ENCODE data around the gene RPS6KA3.
"Not testable (repeated sequence)": the region's sequence is repeated elsewhere in the genome, so short reads cannot be mapped to it uniquely, and the experiment has no call there.

Gene RPS6KA3

DNA sequence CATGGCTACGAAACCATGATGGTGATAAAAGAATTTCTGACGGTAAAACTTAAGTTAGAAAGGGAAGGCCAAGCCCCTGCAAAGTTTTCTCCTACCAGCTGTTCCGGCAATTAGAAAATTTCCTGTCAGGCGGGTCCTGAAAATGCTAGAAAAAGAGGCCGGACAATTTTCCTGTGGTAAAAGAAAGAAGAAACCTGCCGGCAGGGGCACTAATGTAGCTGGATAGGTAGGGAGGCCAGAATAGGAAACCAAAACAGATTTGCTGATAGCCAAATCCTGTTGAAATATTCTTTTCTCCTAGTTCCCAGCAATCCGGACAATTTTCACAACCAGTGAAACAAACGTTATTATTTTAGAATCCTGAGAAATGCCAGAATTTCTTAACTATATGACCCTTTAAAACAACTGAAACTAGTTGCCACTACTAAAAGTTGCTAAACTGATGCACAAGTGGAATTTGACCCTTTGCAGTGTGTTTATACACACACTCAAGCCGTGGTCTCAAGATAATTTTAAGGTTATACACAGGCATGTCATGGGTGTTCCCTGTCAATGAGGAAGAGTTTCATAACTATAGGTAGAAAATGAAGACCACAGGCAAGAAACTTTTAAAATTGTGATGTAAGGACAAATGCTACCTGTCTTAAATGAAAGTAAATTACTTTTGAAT, 47.7 kb downstream of the RPS6KA3 start:
- DNase-seq (ENCODE audit: low read depth), result no peak

DNA sequence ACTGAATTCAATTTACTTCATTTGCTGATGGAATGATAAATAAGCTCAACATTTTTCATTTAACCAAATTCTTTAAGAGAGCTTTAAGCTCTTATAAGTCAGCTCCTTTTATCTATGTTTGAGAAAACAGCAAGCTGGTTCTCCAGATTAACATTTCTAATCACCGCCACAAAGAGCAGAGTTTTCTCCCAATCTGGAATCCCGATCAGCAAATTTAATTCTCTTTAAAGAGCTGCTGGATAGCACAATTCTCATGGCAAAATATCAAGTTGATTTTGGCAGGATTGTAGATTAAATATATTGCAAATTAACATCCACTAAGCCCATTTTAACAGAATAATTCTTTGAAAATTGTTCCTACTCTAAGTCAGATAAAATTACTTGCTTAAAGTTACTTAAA, 48.8 kb downstream of the RPS6KA3 start:
- DNase-seq (ENCODE audit: low read depth), result no peak

DNA sequence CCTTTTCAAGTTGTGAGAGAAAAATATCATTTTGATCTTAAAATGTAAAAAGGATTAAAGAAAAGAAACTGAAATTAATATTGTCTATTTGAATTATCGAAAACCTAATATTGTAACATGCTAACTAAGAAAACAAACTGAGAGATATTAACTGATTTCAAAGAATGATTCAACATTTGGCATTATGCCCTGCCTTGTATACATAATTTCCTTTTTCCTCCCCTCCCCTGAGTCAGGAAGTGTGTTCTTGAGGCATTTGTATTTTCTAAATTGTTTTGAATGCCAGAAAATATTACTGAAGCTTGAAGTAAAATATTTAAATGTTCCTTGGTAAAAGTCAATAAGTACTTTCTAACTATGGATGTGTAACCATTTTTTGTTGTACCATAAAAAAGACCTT, 49.4 kb downstream of the RPS6KA3 start:
- no peak for DNase-seq (ENCODE audit: low read depth)

DNA sequence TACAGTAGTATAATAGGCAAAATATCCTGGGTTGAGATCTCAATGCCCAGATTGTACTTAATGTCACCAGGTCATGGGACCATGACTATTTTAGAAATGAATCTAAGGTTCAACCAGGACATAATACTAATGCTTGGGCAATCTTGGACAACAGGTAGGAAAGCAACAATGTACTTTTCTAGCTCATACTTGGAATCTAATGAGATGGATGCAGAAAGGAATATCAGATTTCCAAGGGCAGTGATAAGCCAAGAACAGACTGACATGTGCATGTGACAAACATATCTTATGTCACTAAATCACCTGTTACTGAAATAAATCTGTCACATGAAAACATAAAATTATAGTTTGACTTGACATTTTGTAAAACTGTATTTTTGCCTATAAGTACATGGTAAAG, 51.1 kb downstream of the RPS6KA3 start:
- no peak for DNase-seq (ENCODE audit: low read depth)

DNA sequence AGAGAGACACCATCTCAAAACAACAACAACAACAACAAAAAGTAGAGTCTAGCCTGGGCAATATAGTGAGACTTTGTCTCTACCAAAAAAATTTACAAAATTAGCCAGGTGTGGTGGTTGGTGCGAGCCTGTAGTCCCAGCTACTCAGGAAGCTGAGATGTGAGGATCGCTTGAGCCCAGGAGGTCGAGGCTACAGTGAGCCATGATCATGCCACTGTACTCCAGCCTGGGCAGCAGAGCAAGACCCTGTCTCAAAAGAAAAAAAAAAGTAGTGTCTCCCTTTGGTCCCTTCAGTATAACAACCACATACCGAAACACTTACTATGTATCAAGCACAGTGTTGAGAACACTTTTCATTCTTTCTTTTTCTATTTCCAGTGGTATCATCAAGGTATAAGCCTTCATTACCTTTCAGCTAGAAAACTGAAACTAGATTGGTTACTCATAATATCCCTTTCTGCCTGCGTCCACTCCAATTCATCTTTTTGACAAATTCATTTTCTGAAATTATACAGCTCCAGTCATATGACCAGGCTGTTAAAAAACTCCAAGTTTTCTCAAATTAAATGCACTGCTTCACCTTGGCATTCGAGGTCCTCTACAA, 54.1 kb downstream of the RPS6KA3 start:
- DNase-seq (ENCODE audit: low read depth), result no peak

DNA sequence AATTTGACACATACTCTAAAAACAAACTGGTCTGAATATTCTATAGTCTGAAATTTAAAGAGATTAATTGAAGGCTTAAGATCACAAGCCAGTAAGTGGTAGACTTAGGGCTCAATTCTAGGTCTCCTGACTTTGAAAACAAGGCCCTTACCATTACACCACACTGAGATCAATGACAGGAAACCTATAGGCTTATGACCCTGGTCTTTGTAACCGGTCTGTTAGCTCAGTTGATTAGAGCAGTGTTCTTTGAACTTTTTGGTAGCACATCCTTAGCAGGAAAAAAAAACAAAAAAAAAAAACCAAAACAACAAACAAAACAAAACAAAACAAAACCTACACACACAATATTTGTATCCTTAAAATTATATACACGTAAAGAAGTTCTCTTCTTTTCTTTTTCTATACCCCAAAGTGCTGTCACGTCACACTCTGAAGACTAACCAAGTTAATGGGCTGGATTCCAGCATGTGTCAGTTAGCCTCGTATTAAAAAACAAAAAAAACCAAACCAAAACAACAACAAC, 55.4 kb downstream of the RPS6KA3 start:
- no peak for DNase-seq (ENCODE audit: low read depth)

DNA sequence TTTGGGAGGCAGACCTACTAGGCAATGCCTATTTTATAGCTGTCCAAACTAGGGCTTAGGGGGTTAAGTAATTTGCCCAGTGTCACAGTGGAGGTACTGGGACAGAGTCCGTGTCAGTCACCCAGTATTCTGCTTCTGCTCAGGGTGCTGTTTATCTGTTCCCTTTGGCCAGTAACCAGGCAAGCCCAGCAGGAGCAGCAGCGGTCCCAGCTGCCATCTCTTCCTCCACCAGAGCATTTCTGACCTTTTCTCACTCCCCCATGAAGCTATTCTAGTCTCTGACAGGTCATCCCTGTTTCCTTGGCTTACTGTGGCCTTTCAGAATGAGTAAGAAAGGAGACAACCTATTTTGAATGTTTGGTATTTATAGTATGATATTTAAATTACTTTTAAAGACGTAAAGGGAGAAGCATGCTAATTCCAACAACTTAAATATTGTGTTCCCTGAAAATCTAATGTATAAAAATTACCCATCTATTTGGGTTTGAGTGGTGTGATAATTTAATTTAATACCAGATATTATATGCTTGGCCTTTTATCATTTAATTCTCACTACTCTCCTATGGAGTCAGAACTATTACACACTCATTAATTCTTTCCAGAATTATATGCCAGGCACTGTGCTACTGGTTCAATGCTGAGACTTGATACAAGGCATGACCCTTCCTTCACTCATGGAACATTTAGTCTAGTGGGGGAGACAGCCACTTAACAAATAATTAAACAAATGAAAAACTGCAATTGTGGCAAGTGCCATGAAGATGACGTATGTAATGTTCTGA, 60.6 kb downstream of the RPS6KA3 start:
- DNase-seq (ENCODE audit: low read depth), result no peak

DNA sequence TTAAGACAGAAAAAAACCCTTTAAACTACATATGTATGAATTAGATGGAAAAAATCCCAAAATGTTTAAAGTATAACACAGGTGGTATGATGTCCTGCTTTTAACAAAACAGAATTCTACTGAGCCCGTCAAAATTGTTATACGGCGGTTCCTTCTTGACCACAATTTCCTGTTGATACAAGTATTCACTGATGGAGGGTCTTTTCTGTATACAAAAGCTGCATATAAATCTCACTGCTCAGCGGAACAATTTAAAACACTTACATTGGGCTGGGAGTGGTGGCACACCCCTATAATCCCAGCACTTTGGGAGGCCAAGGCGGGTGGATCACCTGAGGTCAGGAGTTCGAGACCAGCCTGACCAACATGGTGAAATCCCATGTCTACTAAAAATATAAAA, 62.4 kb downstream of the RPS6KA3 start:
- no peak for DNase-seq (ENCODE audit: low read depth)

DNA sequence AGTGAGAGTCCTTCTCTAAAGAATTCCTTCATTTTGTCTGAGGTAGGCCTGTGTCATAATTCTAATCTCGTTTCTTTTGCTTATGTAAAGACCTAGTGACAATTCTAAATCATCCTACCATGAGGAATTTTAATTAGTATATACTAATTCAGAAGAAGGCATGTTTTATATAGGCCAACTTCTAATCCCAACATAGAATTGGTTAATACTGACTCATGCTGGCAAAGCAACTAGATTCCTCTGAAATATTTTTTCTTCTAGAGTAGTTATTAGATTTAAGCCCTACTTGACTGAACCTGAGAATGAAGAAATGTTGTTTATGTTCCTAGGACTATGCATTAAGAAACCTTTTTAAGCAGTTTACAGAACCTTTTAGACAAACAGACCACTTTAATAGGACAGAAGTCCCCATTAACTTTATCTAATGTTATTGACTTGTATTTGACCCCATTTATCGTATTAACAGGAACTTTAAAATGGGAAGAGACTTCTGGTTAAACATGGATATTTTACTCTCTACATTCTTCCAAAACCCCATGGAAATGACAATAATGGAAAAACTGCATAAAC, 69.0 kb downstream of the RPS6KA3 start:
- DNase-seq (ENCODE audit: low read depth), result no peak

DNA sequence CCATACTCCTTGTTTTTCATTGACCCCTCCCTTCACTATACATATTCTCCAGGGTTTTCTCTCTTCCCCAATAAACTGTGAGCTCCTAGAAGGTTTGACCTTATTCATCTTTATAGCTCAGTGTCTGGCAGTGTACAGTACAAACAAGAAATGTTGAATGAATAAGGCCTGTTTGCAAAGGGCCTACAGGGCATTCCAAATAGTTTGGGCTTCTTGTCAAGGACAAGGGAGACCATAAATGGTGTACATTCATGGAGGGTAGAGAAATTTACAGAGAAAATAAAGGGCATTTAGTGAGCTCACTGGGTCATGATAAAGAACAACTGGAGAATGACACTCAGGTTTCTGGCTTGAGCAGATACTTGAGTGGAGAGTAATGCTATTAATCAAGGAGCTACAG, 77.5 kb downstream of the RPS6KA3 start:
- no peak for DNase-seq (ENCODE audit: low read depth)

DNA sequence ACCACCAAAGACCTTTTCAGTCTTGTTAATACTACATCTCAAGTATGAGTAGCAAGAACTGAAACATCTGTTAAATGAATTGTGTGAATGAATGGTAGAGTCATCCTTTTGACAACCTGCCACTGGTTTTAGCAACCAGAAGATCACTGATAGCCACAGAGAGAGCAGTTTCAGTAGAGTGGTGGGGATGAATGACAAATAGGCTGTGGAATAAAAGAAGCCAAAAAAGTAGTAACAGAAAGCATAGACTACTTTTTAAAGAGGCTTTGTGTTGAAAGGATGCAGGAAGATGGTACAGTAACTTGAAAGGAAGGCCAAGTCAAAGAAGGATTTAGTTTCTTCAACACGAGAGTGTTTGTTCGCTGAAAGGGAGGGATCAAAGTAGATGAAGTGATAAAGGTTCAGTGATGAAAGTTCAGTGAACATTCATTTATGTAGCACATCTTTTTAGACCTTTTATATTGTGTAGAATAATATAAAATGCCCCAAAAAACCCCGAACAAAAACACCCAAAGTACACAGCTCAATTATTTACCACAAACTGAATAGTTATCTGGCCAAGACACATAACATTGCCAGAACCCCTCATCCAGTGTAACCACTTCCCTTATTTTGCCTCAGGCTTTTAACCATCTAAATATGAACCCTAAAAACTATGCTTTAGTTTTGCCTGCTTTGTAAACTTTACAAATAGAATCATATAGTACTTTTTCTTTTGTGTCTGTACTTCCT, 84.9 kb downstream of the RPS6KA3 start:
- DNase-seq (ENCODE audit: low read depth), result no peak

DNA sequence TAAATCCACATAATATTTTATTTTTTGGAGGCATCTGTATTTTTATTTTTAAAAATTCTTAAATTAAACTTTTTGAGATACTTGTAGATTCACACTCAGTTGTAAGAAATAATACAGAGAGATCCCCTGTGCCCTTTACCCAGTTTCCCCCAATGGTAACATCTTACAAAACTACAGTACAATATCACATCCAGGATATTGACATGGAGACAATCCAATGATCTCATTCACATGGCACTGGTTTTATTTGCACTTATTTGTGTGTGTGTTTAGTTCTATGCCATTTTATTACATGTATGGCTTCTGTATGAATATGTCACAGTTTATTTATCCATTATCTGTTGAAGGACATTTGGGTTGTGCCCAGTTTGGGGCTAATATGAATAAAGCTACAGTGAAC, 89.6 kb downstream of the RPS6KA3 start:
- DNase-seq (ENCODE audit: low read depth), result no peak

DNA sequence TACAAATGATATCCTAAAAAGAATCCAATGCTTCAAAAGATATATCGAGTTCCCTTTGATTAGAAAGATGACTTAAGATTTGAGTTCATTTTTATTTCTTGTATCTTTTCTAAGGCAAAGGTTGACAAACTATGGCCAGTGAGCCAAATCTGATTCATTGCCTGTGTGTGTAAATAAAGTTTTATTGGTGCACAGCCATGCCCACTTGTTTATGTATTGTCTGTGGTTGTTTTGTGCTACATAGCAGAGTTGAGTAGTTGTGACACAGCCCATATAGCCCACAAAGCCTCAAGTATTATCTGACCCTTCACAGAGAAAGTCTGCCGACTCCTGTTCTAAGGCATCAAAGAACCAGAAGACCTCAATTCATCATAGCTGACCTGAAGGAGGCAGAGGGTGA, 92.9 kb downstream of the RPS6KA3 start:
- DNase-seq (ENCODE audit: low read depth), result no peak

DNA sequence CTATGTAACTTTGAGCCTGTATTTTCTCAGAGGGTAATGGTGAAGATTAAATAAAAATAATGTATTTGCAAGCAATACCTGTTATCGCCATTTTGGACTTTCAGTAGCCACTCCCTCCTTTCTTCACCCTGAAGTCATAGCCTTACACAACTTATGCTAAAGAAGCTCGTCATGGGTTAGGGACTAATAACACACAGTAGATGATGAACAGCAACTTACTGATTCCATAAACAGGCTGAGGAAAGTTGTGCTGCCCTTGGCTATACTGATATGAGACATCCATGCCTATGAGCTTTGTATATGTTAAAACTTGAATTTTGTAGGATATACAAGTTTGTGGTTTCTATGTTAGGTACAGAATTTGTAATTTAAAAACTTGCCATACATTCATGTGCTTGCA, 93.4 kb downstream of the RPS6KA3 start:
- no peak for DNase-seq (ENCODE audit: low read depth)

DNA sequence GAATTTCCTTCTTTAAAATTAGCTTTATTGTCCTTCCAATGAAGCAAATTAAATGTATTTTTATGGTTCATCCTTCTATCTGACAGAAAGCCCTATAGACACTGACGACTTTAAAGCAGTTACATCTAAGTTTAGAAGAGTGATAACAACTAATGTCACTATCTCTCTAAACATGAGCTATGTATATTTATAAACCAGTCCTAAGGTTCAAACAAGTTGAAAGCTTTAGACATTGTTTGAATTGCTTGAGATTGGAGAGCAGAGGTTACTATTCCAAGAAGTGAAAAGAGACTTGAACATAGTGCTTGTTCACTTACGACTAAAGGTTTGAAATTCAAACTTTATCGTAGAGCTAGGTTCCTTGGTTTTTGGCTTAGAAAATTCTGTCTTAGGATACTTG, 94.8 kb downstream of the RPS6KA3 start:
- no peak for DNase-seq (ENCODE audit: low read depth)

DNA sequence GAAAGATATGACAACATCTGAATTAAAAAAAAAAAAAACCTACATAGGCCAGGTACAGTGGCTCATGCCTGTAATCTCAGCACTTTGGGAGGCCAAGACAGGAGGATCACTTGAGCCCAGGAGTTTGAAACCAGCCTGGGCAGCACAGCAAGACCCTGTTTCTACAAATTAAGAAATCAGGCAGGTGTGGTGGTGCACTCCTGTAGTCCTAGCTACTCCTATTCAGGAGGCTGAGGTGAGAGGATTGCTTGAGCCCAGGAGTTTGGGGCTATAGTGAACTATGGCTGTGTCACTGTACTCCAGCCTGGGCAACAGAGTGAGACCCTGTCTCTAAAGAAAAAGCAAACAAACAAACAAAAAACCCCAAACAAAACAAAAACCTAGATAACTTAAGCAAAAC, 104.2 kb downstream of the RPS6KA3 start:
- not testable (repeated sequence) for DNase-seq (ENCODE audit: low read depth)

DNA sequence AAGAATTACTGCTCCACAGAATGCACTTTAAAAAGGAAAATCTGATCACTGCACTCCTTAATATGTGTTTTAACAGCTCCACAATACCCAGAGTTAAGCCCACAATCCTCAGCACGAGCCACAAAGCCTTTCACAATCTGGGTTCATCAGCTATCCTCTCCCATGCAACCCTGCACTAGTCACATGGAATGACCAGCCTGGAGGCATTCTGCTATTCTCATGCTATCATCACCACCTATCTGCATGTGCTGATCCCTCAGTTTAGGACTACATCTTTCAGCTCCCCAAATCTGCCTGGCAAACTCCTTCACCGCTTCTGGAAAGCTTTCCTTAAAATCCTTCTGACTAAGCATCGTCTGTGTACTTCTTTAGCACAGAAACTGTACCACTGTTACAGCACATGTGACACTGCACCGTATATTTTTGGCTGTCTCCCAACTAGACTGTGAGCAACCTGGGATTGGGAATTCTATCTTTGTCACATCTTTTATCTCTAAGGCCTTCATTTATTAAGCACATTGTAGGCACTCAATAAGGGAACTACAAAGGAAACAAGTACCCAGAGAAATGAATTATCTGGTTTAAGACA, 106.8 kb downstream of the RPS6KA3 start:
- no peak for DNase-seq (ENCODE audit: low read depth)

DNA sequence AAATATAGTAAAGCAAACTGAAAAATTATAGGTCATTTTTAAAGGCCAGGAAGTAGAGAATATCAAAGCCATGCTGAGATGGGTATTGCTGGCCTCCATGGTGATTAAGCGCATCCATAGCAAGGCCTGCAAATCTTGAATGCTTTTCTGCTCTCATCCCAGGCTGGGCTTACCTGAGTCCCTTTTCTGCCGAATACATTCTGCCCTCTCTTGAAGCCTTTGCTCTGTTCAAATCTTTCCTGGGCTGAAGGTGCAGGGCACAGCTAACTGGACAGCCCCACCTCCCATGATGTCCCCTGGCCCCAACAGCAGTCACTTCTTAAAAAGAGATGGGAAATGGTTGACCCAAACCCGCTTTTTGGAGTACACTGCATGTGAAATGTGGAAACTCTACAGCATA, 115.0 kb downstream of the RPS6KA3 start:
- no peak for DNase-seq (ENCODE audit: low read depth)

DNA sequence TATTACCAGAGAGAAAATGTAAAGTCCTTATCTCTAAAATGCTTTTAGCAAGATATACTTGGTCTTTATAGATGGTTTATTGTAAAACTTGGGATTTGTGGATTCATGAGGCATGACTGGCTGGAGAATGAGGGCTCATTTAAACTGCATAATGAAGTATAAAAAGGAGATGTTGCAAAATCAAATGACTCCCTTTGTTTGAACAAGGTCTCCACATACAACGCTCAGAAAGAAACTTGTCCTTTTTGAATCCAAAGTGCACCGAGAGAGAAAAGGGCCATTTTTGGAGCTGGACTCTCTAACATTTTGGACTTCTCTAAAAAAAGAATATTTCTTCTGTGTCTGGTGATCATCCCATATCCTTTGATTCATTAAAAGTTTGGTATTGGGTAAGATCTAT, 117.4 kb downstream of the RPS6KA3 start:
- no peak for DNase-seq (ENCODE audit: low read depth)

DNA sequence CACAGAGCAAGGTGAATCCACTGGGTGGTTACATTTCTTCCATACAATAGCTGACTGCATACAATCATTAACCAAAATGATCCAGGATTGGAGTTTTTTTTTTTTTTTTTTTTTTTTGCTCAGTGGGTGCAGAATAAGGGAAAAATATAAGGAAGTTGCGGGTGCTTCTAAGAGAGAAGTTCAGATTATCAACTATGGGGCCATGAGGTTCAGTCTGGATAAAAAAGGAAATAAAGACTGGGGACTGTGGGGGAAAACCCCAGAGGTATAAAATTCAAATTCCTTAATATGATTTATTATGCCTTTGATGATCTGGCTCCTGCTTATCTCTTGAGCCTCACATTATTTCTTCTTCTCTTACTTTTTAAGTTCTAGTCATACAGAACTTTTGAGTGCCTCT, 119.1 kb downstream of the RPS6KA3 start:
- no peak for DNase-seq (ENCODE audit: low read depth)

DNA sequence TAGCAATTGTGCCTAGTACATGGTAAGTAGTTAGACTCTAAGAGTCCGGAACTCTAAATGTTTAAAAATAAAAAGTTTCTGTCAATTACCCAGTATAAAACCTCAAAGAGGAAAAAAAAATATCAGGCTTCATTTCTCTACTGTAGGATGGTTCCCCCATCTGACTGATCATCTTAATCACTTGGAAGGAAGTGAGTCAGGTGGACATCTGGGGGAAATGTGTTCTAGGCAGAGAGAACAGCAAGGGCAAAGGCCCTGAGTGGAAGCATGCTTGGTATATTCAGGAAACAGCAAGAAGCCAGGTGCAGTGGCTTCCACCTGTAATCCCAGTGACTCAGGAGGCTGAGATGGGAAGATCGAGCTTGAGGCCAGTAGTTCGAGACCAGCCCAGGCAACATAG, 122.2 kb downstream of the RPS6KA3 start:
- DNase-seq (ENCODE audit: low read depth), result no peak

DNA sequence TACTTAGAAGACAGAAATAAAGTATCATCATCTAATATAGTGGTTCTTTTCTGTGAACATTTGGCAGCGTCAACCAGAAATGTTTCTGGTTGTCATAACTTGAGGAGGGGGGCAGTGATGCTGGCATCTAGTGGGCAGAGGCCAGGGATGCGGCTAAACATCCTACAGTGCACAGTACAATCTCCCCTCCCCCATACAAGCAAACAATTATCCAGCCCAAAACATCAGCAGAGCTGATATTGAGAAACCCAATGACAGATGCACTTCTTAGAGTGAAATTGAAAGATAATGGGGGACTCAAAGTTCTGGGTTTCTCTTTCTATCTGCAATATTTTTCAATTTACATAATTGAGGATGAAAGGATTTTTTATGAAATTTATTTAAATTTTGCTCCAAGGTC, 123.1 kb downstream of the RPS6KA3 start:
- DNase-seq (ENCODE audit: low read depth), result no peak
